HFF-Myc (cell line): ENCODE results near the gene FAM241B.

Experiments
- DNase-seq: peaks from one replicate; pipeline ENCODE4 v3.0.0-alpha.2; 2011; ENCODE audit warnings: low read depth; ENCODE audit errors: extremely low read depth
- H3K4me3 ChIP-seq: replicated peaks from 2 replicates; pipeline ENCODE4 v1.5.1; 2011; ENCODE audit warnings: low read depth, mild to moderate bottlenecking, control low read depth, low read length
- CTCF ChIP-seq: IDR thresholded peaks from 2 replicates; pipeline ENCODE4 v1.5.1; 2012; ENCODE audit warnings: mild to moderate bottlenecking, low read depth, low read length, control low read depth; ENCODE audit errors: missing control alignments

FAM241B gene

DNA sequence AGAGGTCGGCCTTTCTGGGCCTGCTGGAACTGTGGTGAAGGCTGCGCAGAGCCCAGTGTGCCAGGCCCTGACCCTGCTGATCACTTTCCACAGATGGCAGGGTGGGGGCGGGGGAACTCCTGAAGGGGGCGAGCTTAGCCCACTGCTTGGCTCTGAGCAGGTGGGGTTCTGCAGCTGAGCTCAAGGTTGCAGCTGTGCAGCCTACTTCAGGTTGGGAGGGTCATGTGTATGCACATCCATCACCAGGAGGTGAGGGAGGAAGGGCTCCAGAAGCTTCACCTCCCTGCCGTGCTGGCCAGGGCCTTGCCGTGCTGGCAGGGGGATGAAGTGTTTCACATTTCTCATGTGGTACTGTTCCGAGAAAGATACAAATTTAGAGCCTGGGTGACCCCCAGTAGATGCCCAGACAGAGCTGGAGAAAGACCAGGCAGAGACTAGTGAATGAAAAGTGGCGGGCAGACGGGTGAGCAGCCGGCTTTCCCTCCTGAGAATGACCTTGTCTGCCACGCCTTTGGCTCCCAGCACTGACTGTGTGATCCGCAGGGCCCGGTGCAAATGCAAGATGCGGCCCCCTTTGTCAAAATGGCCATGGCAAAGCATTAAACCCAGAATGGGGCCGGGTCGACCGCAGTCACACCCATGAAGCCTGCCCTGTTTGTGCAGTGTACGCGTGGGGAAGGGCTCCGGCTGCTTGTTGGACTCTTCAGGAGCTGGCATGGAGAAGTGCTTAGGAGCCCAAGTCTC, 25.2 kb downstream of the FAM241B start:
- no peak for DNase-seq
- H3K4me3 ChIP-seq: no peak overlapping the region
- no peak for TF ChIP-seq CTCF

DNA sequence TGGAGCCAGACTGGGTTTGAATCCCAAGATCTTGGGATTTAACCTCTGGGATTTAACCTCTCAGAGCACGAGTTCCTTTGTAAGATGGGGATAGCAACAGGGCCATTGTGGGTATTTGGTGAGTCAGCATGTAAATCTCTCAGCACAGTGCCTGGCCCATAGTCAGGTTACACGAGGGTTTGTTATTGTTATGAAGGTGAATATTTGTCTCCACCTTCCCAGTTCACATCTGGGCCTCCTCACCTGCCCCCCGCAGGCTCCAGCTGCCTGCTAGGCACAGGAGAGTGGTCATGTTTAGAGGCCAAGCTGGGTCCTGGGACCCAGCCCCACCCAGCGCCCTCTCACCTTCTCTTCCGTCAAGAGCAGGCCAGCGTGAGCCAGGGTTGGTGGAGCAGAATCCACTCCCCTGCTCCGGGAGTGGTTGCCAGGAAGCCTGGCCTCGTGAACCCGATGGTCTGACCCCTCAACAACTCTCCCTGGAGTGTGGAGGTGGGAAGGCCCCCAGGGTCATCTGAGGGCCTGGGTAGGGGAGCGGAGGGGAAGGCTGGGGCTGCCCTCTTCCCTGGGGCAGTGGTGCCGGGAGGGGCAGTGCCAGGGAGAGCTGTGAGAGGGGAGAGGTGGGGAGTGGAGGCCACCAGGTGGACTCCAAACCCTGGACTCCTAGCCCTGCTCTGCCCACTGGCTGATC, 26.0 kb downstream of the FAM241B start:
- no peak for DNase-seq
- TF ChIP-seq CTCF: no peak
- no peak overlapping the region for H3K4me3 ChIP-seq

DNA sequence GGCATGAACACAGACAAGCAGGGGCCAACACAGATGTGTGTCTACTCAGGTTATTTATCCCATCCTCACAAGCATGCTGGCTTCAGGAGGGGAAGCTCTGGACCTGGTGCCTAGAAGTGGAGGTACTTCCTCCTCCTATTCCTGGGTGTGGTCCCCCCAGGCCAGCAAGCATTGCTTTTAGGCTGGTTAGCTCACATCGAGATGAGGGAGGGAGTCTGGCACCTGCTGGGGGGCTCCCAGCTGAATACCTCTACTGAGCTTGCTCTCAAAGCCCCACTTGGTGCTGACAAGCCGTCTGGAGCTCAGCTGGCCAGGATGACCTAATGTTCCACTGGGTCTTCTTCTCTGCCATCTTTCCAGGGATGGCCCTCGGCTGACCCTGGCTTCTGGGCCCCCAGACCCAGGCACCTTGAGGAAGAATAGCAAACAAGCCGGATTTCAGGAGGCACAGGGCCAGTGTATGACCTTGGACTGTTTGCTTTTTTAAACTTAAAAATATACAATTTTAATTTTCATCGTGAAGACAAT, 26.8 kb downstream of the FAM241B start:
- no peak overlapping the region for H3K4me3 ChIP-seq
- TF ChIP-seq CTCF: no peak
- no peak for DNase-seq

DNA sequence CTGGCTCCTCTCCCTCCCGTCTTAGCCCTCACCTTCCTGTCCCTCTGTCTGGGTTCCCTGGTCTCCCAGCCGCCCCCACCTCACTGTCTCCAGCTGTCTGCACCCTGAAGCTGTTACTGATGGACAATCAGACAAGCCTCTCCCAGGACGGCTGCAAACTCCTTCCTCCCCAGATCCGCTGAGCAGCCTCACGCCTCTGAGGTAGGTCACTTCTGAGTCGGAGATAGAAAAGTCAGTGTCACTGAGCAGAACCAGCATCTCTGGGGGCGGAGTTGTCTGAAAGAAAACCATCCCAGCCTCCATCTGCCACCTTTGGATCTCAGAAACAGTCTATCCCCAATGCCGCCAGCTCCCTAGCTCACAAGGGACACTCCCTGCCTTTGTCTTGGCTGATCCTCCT, 27.4 kb downstream of the FAM241B start:
- no peak overlapping the region for H3K4me3 ChIP-seq
- no peak for DNase-seq
- no peak for TF ChIP-seq CTCF

- DNase-seq: no peak
- no peak for TF ChIP-seq CTCF
- H3K4me3 ChIP-seq: no peak overlapping the region
These were observed 27.8 kb downstream of the FAM241B start for GRCh38 chr10:69657866-69658265.

DNA sequence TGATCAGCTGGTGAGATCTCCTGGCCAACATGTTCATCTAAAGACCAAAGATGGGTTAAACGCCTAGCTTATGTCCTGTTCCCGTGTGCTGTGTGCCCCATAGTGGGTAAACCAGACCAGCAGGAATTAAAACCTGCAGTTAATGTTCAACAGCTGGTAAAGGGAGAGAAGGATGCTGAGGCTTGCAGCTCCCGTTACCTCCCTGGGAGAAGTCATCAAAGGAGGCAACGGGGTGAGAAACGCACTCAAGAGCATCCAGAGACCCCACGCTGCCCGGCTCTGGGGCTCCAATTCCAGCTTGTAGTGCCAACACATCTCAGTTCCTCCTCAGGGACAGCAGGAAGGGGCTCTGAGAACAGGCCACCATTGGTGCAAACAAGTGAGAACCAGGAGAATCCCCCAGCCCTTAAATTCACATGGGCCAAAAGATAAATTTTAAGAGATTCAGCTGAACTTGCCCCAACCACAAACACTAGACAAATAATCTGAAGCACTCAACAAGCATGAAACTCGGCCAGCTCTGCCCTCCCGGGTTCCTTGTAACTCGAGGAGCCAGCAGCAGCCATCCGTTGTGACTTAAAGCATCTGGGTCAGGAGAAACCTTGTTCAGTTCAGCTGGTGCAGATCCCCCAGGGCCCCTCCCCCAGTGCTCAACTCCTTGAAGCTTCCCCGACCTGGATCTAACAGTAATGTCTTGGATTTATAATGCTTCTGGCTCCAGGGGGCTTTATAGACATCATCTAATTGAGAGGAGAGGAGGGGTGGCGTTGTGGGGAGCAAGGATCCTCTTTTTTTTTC, 29.4 kb downstream of the FAM241B start:
- DNase-seq: no peak
- TF ChIP-seq CTCF: no peak
- H3K4me3 ChIP-seq: no peak overlapping the region
